GM12878 (cell line): ENCODE data around the gene CDC20B. TPM values are rescaled to one million over a fixed set of nuclear protein-coding genes. Genes with fewer than 3 reads are reported as not detected.

Source experiments
- ATAC-seq: fragments of 200-7000 bp; cut with Tn5 transposase; 3 replicates; pipeline ENCODE4 v1.9.1; 2020; ENCODE audit warnings: mild to moderate bottlenecking, moderate library complexity
- BruUV-seq: library from RNA; stranded (reverse); fragments of 400-500 nt; replicated peaks from 2 replicates; lab custom pipeline; 2021; lab: Mats Ljungman, UMichigan
- CTCF ChIA-PET: fragments of 300-600 bp; sonication (Branson Sonifier 250); formaldehyde crosslinking; extraction: SDS; loops from one replicate; lab custom pipeline; 2021; ENCODE audit warnings: inconsistent platforms; lab: Yijun Ruan, JAX
- POLR2A ChIA-PET: fragments of 350-600 bp; formaldehyde crosslinking; extraction: SDS; loops from one replicate; lab custom pipeline; 2021; ENCODE audit warnings: inconsistent platforms; lab: Charles Lee
- RAD21 ChIA-PET: fragments of 300-600 bp; sonication (Branson Sonifier 250); formaldehyde crosslinking; loops from one replicate; lab custom pipeline; 2023; ENCODE audit warnings: antibody characterized with exemption; ENCODE audit not compliant: unreplicated experiment; lab: Charles Lee
- SMC1A ChIA-PET: fragments of 300-600 bp; sonication (Branson Sonifier 250); formaldehyde crosslinking; loops from one replicate; lab custom pipeline; 2023; ENCODE audit not compliant: unreplicated experiment, uncharacterized antibody; lab: Charles Lee
- DNase-seq: peaks from one replicate; pipeline ENCODE4 v3.0.0-alpha.2; 2011; ENCODE audit warnings: low read depth, low spot score
- FAIRE-seq: peaks from 3 replicates; lab custom pipeline; 2011; peaks lifted over from hg19 to GRCh38; lab: Jason Lieb, UNC
- H2AFZ ChIP-seq: 2 replicates; pipeline ENCODE4 v1.6.0; 2011; ENCODE audit warnings: low read depth, low read length, control low read depth; ENCODE audit not compliant: control insufficient read depth
- H3K27ac ChIP-seq: 2 replicates; pipeline ENCODE4 v1.5.1; 2011; ENCODE audit warnings: control low read depth; ENCODE audit not compliant: control insufficient read depth, insufficient read depth
- H3K27me3 ChIP-seq, 2 experiments: replicated peaks in 1 of 2; 2 replicates each; pipeline versions ENCODE4 v1.6.0 to v1.6.1; 2011; ENCODE audit warnings: low read length in 1 of 2; ENCODE audit not compliant: control insufficient read depth in 2 of 2, insufficient read depth in 2 of 2
- H3K36me3 ChIP-seq, 2 experiments: 2 replicates each; pipeline ENCODE4 v1.5.1; 2011; ENCODE audit warnings: low read length in 1 of 2; ENCODE audit not compliant: control insufficient read depth in 2 of 2, insufficient read depth in 2 of 2
- H3K4me1 ChIP-seq: 2 replicates; pipeline ENCODE4 v1.6.1; 2011; ENCODE audit warnings: mild to moderate bottlenecking, low read length, moderate library complexity, mixed read lengths; ENCODE audit not compliant: control insufficient read depth, insufficient read depth
- H3K4me2 ChIP-seq: 2 replicates; pipeline ENCODE4 v1.6.0; 2011; ENCODE audit warnings: control low read depth; ENCODE audit not compliant: control insufficient read depth, insufficient read depth
- H3K4me3 ChIP-seq: fragments of 200-600 bp; sonication (generic); 2 replicates; pipeline ENCODE4 v1.5.1; 2016
- H3K79me2 ChIP-seq: 2 replicates; pipeline ENCODE4 v1.6.0; 2011; ENCODE audit warnings: low read length; ENCODE audit not compliant: control insufficient read depth, insufficient read depth
- H3K9ac ChIP-seq: 2 replicates; pipeline ENCODE4 v1.8.0; 2011; ENCODE audit warnings: low read length, control low read depth, mixed read lengths; ENCODE audit not compliant: control insufficient read depth, insufficient read depth
- H3K9me3 ChIP-seq: replicated peaks from 3 replicates; pipeline ENCODE4 v1.5.1; 2011; ENCODE audit warnings: mild to moderate bottlenecking, low read length; ENCODE audit not compliant: control insufficient read depth, insufficient read depth
- H4K20me1 ChIP-seq: 2 replicates; pipeline ENCODE4 v1.6.0; 2011; ENCODE audit not compliant: control insufficient read depth, insufficient read depth
- ETV6 ChIP-seq, 2 experiments: fragments of 450-650 bp in 1 of 2; IDR thresholded peaks in 1 of 2; conservative IDR thresholded peaks in 1 of 2; 2 replicates each; pipeline ENCODE4 v1.6.1; 2014; ENCODE audit warnings: antibody characterized with exemption in 1 of 2, borderline replicate concordance in 1 of 2, low read depth in 1 of 2, mild to moderate bottlenecking in 1 of 2, moderate library complexity in 1 of 2
- HCFC1 ChIP-seq: fragments of 150-350 bp; IDR thresholded peaks from 2 replicates; pipeline ENCODE4 v1.6.1; 2014; ENCODE audit warnings: low read length
- SIX5 ChIP-seq: IDR thresholded peaks from 2 replicates; pipeline ENCODE4 v1.6.1; 2011; ENCODE audit warnings: mild to moderate bottlenecking, low read depth, low read length, moderate library complexity; ENCODE audit not compliant: severe bottlenecking
- WGBS: methylation state at CpG from one replicate; pipeline ENCODE4 v1.1.6; 2016; ENCODE audit warnings: low lambda C conversion rate; ENCODE audit not compliant: insufficient replicate concordance, insufficient coverage; ENCODE audit errors: missing lambda C conversion rate; 5-methylcytosine and 5-hydroxymethylcytosine counted together
- in situ Hi-C: fragments of 300-500 bp; cut with MboI; formaldehyde crosslinking; loops from 9 replicates; pipeline ENCODE4 v1.14.3; 2018; ENCODE audit warnings: mixed read lengths
- intact Hi-C: fragments of 100-400 bp; cut with micrococcal nuclease; formaldehyde crosslinking; loops from one replicate; pipeline ENCODE4 v1.14.2; 2022; ENCODE audit not compliant: unreplicated experiment
- polyA plus RNA-seq, 11 experiments: library from polyadenylated mRNA; depleted of rRNA in 4 of 11; unstranded in 6 of 11; stranded (reverse) in 5 of 11; fragments of >200 nt; fragmentation: Nextera tagmentation in 4 of 11; fragmentation: Illumina TruSeq in 1 of 11; extraction: Ambion mirVana in 4 of 11; extraction: Trizol in 1 of 11; gene quantifications; 1 replicate in 1 of 11; 2 replicates in 10 of 11; pipeline versions ENCODE4 v1.2.1 to v1.2.3, GENCODE V29; 2011 to 2016; ENCODE audit warnings: inconsistent platforms in 2 of 11, missing spikeins in 2 of 11, low read depth in 1 of 11
- total RNA-seq, 4 experiments: library from RNA; depleted of rRNA in 3 of 4; stranded (reverse); fragments of >200 nt in 3 of 4; fragmentation: Illumina TruSeq in 1 of 4; extraction: Trizol in 1 of 4; gene quantifications; 2 replicates each; pipeline versions ENCODE4 v1.2.1 to v1.2.3, GENCODE V29; 2013 to 2021
- TF ChIP-seq, protein P1 (sequence below): fragments of 450-650 bp; IDR thresholded peaks from 2 replicates; pipeline ENCODE4 v1.6.1; 2016; ENCODE audit warnings: mild to moderate bottlenecking
- TF ChIP-seq, protein P2 (sequence below): fragments of 450-650 bp; IDR thresholded peaks from 2 replicates; pipeline ENCODE4 v1.6.1; 2017; ENCODE audit warnings: low read depth, mild to moderate bottlenecking, moderate library complexity
- TF ChIP-seq, protein P3 (sequence below): IDR thresholded peaks from 2 replicates; pipeline ENCODE4 v1.6.1; 2012; ENCODE audit warnings: low read depth, low read length, improper control_type of control experiment
- TF ChIP-seq, protein P4 (sequence below): fragments of 150-350 bp; IDR thresholded peaks from 2 replicates; pipeline ENCODE4 v1.6.1; 2016; ENCODE audit warnings: low read depth, low read length

The CDC20B gene
- total and polyA plus RNA-seq, 10 of the 15 experiments (the other 5 are each of a cell fraction or from before 2014, with no cell fraction given): 0.05 to 0.11 TPM; not detected in 8

DNA sequence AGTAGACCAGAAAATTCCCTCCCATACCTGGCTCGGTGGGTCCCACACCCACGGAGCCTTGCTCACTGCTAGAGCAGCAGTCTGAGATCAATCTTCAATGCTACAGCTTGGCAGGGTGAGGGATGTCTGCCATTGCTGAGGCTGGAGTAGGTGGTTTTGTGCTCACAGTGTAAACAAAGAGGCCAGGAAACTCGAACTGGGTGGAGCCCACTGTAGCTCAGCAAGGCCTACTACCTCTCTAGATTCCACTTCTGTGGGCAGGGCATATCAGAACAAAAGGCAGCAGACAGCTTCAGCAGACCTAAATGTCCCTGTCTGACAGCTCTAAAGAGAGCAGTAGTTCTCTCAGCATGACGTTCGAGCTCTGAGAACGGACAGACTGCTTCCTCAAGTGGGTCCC is 76.1 kb downstream of the CDC20B start:
- Histone ChIP-seq H4K20me1 (no peaks in the 10 kb centered on the region), H3K36me3 (no peaks in the 10 kb centered on the region), H3K4me1 (no peaks in the 10 kb centered on the region), H2AFZ (no peak overlapping the region), H3K27me3 (no peaks in the 10 kb centered on the region), H3K4me2 (no peak overlapping the region), H3K4me3 (no peak overlapping the region), H3K79me2 (no peaks in the 10 kb centered on the region), H3K9ac (no peak overlapping the region)
- DNase-seq (no peak), FAIRE-seq (no peak)
- RAD21 ChIA-PET: no interaction called here
- CTCF ChIA-PET: no interaction called here
- intact Hi-C loops: no loop called here
- BruUV-seq: no TSS peak
- POLR2A ChIA-PET: no interaction called here
- SMC1A ChIA-PET: no interaction called here
- TF ChIP-seq, protein P1, sequence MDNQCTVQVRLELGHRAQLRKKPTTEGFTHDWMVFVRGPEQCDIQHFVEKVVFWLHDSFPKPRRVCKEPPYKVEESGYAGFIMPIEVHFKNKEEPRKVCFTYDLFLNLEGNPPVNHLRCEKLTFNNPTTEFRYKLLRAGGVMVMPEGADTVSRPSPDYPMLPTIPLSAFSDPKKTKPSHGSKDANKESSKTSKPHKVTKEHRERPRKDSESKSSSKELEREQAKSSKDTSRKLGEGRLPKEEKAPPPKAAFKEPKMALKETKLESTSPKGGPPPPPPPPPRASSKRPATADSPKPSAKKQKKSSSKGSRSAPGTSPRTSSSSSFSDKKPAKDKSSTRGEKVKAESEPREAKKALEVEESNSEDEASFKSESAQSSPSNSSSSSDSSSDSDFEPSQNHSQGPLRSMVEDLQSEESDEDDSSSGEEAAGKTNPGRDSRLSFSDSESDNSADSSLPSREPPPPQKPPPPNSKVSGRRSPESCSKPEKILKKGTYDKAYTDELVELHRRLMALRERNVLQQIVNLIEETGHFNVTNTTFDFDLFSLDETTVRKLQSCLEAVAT: no peak
- TF ChIP-seq, protein P2, sequence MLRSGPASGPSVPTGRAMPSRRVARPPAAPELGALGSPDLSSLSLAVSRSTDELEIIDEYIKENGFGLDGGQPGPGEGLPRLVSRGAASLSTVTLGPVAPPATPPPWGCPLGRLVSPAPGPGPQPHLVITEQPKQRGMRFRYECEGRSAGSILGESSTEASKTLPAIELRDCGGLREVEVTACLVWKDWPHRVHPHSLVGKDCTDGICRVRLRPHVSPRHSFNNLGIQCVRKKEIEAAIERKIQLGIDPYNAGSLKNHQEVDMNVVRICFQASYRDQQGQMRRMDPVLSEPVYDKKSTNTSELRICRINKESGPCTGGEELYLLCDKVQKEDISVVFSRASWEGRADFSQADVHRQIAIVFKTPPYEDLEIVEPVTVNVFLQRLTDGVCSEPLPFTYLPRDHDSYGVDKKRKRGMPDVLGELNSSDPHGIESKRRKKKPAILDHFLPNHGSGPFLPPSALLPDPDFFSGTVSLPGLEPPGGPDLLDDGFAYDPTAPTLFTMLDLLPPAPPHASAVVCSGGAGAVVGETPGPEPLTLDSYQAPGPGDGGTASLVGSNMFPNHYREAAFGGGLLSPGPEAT: no peak
- TF ChIP-seq, protein P3, sequence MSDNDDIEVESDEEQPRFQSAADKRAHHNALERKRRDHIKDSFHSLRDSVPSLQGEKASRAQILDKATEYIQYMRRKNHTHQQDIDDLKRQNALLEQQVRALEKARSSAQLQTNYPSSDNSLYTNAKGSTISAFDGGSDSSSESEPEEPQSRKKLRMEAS: no peak
- TF ChIP-seq SIX5: no peak
- no peak for TF ChIP-seq HCFC1
- TF ChIP-seq ETV6 (conservative IDR thresholded peaks at IDR 0.05 in 1 of 2, IDR thresholded peaks at IDR 0.05 in 1 of 2; ENCODE audit: borderline replicate concordance in 1 of 2, low read depth in 1 of 2): no peak
- TF ChIP-seq, protein P4, sequence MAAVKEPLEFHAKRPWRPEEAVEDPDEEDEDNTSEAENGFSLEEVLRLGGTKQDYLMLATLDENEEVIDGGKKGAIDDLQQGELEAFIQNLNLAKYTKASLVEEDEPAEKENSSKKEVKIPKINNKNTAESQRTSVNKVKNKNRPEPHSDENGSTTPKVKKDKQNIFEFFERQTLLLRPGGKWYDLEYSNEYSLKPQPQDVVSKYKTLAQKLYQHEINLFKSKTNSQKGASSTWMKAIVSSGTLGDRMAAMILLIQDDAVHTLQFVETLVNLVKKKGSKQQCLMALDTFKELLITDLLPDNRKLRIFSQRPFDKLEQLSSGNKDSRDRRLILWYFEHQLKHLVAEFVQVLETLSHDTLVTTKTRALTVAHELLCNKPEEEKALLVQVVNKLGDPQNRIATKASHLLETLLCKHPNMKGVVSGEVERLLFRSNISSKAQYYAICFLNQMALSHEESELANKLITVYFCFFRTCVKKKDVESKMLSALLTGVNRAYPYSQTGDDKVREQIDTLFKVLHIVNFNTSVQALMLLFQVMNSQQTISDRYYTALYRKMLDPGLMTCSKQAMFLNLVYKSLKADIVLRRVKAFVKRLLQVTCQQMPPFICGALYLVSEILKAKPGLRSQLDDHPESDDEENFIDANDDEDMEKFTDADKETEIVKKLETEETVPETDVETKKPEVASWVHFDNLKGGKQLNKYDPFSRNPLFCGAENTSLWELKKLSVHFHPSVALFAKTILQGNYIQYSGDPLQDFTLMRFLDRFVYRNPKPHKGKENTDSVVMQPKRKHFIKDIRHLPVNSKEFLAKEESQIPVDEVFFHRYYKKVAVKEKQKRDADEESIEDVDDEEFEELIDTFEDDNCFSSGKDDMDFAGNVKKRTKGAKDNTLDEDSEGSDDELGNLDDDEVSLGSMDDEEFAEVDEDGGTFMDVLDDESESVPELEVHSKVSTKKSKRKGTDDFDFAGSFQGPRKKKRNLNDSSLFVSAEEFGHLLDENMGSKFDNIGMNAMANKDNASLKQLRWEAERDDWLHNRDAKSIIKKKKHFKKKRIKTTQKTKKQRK: no peak
- TF ChIP-seq, all 136 proteins: peak for 0
- WGBS: 28% methylated on average over 6 of the region's 6 CpGs
- no peak for ATAC-seq
- no peak overlapping the region for H3K27ac ChIP-seq
- in situ Hi-C loops: no loop called here
- no peaks in the 10 kb centered on the region for H3K9me3 ChIP-seq
